NCI-H146 treated with DMSO at 0.1 percent for 48 hours (cell line): ENCODE results near the gene HEXD.

Experiments used
- DNase-seq: peaks from one replicate; lab custom pipeline; 2025; ENCODE audit not compliant: unreplicated experiment; lab: John Stamatoyannopoulos, UW

HEXD gene

DNA sequence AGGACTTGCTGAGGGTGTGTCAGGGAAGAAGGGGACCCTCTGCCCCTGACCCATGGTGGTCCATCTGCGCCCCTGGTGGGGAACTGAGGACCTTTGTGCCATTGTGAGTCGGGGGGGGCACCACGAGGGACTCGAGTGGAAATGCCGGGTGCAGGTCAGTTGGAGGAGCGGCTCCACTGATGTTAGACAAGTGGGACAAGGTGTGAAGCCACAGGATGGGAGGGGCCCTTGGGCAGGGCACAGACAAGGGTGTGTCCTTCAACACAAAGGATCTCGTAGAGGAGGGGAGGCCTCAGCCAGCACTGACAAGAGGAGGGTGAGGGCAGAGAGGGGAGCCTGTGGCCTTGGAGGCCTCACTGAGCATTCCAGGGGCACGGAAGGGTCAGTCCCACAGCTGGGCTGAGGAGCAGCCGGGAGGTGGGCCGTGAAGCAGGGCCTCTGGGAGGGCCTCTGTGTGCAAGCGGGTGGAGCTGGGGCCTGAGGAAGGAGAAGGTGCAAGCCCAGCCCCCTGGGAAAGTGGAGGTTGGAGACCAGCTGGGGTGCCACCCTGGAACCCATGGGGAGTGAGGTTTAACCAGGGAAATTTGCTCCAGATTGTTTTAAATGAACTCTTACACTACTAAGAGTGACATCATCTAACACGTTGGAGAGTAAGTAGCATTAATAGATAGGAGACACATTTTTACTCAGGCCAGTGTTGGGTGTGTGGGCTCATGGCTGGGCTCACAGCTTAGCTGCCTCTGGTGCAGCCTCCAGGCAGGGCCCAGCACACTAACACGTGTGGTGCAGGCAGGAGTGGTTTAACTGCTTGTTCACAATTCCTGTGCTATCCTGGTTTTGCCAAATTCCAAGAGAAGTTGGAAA, 68.3 kb downstream of the HEXD start:
- DNase-seq, result no peak

DNA sequence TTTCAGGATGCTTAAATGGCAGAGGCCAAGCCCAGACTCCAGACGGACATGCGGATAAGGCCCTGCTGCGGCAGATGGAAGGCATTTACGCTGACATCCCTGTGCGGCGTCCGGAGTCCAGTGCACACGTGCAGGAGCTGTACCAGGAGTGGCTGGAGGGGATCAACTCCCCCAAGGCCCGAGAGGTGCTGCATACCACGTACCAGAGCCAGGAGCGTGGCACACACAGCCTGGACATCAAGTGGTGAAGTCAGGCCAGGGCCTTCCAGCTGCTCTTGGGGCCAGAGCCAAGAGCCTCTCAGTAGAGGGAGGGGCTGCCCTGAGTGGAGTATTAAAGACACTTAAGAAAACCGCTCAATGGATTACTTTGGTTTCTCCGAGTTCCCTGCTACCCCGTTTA, 69.8 kb downstream of the HEXD start:
- no peak for DNase-seq

DNA sequence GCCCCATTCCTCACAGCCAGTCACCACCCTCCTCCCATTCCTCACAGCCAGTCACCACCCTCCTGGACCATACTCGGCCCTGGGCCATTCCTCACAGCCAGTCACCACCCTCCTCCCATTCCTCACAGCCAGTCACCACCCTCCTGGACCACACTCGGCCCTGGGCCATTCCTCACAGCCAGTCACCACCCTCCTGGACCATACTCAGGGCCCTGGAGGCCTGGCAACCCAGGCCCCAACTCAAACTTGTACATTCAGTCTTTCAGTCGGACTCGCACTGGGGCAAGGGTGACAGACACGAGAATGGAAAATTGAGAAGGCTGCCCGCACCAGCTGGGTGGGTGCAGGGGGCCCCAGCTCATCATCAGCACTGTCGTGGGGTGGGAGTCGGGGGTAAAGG, 71.0 kb downstream of the HEXD start:
- DNase-seq, result no peak

DNA sequence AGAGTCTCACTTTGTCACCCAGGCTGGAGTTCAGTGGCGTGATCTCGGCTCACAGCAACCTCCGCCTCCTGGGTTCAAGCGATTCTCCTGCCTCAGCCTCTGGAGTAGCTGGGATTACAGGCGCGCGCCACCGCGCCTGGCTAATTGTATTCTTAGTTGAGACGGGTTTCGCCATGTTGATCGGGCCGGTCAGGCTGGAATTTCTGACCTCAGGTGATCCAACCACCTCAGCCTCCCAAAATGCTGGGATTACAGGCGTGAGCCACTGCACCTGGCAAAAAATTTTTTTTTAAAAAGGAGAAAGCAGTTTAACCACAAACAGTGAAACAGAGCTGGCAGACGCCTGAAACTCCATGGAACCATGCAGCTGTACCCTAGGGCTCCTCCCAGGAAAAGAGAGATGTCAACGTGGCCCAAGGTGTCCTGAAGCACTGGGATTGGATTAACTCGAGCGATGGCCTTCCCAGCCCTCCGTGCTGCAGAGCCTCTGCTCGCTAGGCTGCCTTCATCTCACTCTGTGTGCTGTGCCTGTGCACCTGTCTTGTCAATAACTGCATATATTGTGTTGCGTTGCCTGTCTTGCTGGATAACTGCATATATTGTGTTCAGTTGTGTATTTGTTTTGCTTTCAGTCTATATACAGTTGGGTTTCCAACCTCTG, 71.8 kb downstream of the HEXD start:
- DNase-seq, result peak; percentile 76

DNA sequence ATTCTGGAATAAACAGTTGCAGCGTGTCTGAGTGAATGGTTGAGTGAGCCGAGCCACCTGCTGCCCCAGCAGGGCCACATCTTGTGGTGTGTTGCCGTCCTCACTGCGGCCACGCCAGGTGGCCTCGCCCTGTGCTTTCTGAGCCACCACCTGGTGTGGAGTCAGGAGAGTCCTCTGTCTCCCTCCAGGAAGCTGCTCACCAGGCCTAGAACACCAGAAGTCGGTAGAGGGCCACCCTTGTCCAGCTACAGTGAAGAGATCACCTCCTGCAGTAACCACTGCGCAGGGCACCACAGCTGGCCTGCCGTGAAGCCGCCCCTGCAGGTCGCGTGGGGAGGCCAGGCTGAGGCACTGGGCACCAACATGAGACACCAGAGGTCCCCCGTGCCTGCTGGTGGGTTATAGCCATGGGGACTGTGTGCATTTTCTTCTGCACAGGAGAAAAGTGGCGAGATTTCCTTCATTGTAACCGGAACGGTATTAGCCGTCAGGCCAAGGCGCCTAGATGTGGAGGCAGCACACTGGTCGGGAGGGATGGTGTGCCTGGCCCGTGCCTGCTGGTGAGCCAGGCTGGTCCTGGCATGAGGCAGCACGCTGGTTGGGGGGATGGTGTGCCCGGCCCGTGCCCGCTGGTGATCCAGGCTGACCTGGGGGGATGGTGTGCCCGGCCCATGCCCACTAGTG, 72.5 kb downstream of the HEXD start:
- peak; percentile 86 for DNase-seq

DNA sequence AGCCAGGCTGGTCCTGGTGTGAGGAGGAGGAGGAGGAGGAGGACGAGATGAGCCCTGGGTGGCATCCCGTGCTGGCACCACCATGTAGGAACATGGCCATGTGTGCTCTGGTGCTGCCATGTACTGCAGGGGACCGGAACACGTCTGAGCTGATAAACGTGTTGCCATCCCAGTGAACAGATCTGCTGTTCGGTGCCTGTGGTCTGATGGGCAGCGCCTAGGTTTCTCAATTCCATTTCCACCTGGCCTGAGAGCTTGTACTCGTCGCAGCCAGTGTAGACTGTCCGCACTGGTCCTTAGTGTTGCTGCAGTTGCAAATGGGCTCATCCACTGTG, 73.0 kb downstream of the HEXD start:
- DNase-seq, result no peak

DNA sequence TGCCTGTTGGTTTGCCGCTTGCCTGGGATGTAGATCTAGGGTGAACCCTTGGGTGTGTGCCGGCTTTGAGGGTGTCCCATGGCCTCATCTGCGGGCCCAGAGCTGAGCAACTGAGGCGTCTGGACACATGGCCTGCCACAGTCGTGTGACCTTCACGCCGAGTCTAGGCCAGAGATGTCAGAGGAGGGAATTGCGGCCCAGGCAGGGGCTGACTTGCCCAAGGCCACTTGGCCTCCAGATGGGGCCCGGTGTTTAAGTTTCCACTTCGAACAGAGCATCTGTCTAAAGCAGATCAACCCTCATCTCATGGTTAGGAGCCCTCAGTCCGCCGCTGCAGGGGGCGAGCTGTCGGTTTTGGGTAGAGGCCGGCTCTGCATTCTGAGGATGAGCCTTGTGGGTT, 73.4 kb downstream of the HEXD start:
- DNase-seq, result no peak
